GM23338 (cell line): ENCODE results near the gene HSD17B11. TPM values are rescaled to one million over a fixed set of nuclear protein-coding genes. Genes with fewer than 3 reads are reported as not detected.

Experiments
- ATAC-seq: fragments of 200-7000 bp; cut with Tn5 transposase; 3 replicates; pipeline ENCODE4 v1.9.1; 2020
- DNase-seq: peaks from one replicate; pipeline ENCODE4 v3.0.0-alpha.2; 2015; ENCODE audit warnings: low spot score
- H2AFZ ChIP-seq: fragments of 200-600 bp; sonication (generic); 2 replicates; pipeline ENCODE4 v1.8.0; 2016; ENCODE audit warnings: antibody characterized with exemption, mild to moderate bottlenecking, moderate library complexity
- H3F3A ChIP-seq: fragments of 200-600 bp; sonication (generic); replicated peaks from 2 replicates; pipeline ENCODE4 v1.8.0; 2017; ENCODE audit warnings: antibody characterized with exemption, mixed run types, low read depth
- H3K27ac ChIP-seq: fragments of 200-600 bp; sonication (generic); 2 replicates; pipeline ENCODE4 v1.6.1; 2016; ENCODE audit warnings: low read depth
- H3K27me3 ChIP-seq: fragments of 200-600 bp; sonication (generic); 2 replicates; pipeline ENCODE4 v1.8.0; 2016; ENCODE audit warnings: mild to moderate bottlenecking, mixed run types, moderate library complexity; ENCODE audit not compliant: insufficient read depth
- H3K36me3 ChIP-seq: fragments of 200-600 bp; sonication (generic); 2 replicates; pipeline ENCODE4 v1.8.0; 2016; ENCODE audit warnings: mild to moderate bottlenecking; ENCODE audit not compliant: insufficient read depth
- H3K4me1 ChIP-seq: fragments of 200-600 bp; sonication (generic); 2 replicates; pipeline ENCODE4 v1.8.0; 2016; ENCODE audit warnings: mild to moderate bottlenecking, moderate library complexity; ENCODE audit not compliant: insufficient read depth
- H3K4me2 ChIP-seq: fragments of 200-600 bp; sonication (generic); 2 replicates; pipeline ENCODE4 v1.7.1; 2017; ENCODE audit warnings: mixed run types
- H3K4me3 ChIP-seq: fragments of 200-600 bp; sonication (generic); 2 replicates; pipeline ENCODE4 v1.6.1; 2016; ENCODE audit warnings: mixed run types
- H3K79me2 ChIP-seq: fragments of 200-600 bp; sonication (generic); replicated peaks from 2 replicates; pipeline ENCODE4 v1.8.0; 2017; ENCODE audit warnings: mild to moderate bottlenecking; ENCODE audit not compliant: insufficient read depth
- H3K9me2 ChIP-seq: fragments of 200-600 bp; sonication (generic); 2 replicates; pipeline ENCODE4 v1.8.0; 2017; ENCODE audit not compliant: insufficient read depth
- H4K20me1 ChIP-seq: fragments of 200-600 bp; sonication (generic); replicated peaks from 2 replicates; pipeline ENCODE4 v1.8.0; 2017; ENCODE audit warnings: mild to moderate bottlenecking; ENCODE audit not compliant: insufficient read depth
- H3K27ac Mint-ChIP-seq: 2 replicates; pipeline ENCODE4 v1.8.0; 2020; ENCODE audit warnings: inconsistent platforms, mild to moderate bottlenecking, moderate library complexity, mixed read lengths
- H3K27me3 Mint-ChIP-seq: 3 replicates; pipeline ENCODE4 v1.8.0; 2022; ENCODE audit warnings: low read depth, mild to moderate bottlenecking, moderate library complexity, mixed read lengths, inconsistent platforms; ENCODE audit not compliant: insufficient read depth, poor library complexity
- H3K36me3 Mint-ChIP-seq: 3 replicates; pipeline ENCODE4 v1.8.0; 2021; ENCODE audit warnings: low read depth, mild to moderate bottlenecking, inconsistent platforms, moderate library complexity, mixed read lengths
- H3K4me1 Mint-ChIP-seq: 3 replicates; pipeline ENCODE4 v1.8.0; 2020; ENCODE audit warnings: mild to moderate bottlenecking, inconsistent platforms, mixed read lengths
- H3K4me3 Mint-ChIP-seq: 3 replicates; pipeline ENCODE4 v1.8.0; 2021; ENCODE audit warnings: moderate library complexity, mild to moderate bottlenecking, inconsistent platforms, mixed read lengths
- H3K9me3 Mint-ChIP-seq: 3 replicates; pipeline ENCODE4 v1.8.0; 2020; ENCODE audit warnings: moderate library complexity, mild to moderate bottlenecking, inconsistent platforms, mixed read lengths
- CREB1 ChIP-seq: fragments of 250-450 bp; sonication (Bioruptor Pico); IDR thresholded peaks from 2 replicates; pipeline ENCODE4 v1.5.0; 2020; ENCODE audit warnings: low read depth, mild to moderate bottlenecking, moderate library complexity
- EZH2 ChIP-seq: fragments of 200-600 bp; sonication (generic); IDR thresholded peaks from one replicate; pipeline ENCODE4 v1.8.0; 2017; ENCODE audit warnings: antibody characterized with exemption, mild to moderate bottlenecking, low read depth; ENCODE audit not compliant: unreplicated experiment
- EZH2phosphoT487 ChIP-seq: fragments of 200-600 bp; sonication (generic); IDR thresholded peaks from one replicate; pipeline ENCODE4 v1.8.1; 2018; ENCODE audit warnings: antibody characterized with exemption; ENCODE audit not compliant: unreplicated experiment
- JUNB ChIP-seq: IDR thresholded peaks from one replicate; pipeline ENCODE4 v1.6.1; 2016; ENCODE audit warnings: antibody characterized with exemption; ENCODE audit not compliant: unreplicated experiment
- NANOG ChIP-seq: IDR thresholded peaks from 2 replicates; pipeline ENCODE4 v1.6.1; 2016; ENCODE audit warnings: antibody characterized with exemption, borderline replicate concordance
- POLR2AphosphoS5 ChIP-seq: IDR thresholded peaks from 2 replicates; pipeline ENCODE4 v1.6.1; 2016; ENCODE audit warnings: antibody characterized with exemption, low read depth
- STAT1 ChIP-seq: IDR thresholded peaks from one replicate; pipeline ENCODE4 v1.6.1; 2016; ENCODE audit warnings: antibody characterized with exemption; ENCODE audit not compliant: unreplicated experiment
- ZNF114 ChIP-seq: fragments of 250-450 bp; sonication (Bioruptor Pico); IDR thresholded peaks from 2 replicates; pipeline ENCODE4 v1.5.0; 2020; ENCODE audit warnings: mild to moderate bottlenecking, moderate library complexity
- ZNF331 ChIP-seq: fragments of 250-450 bp; sonication (Bioruptor Pico); IDR thresholded peaks from 2 replicates; pipeline ENCODE4 v1.5.0; 2020; ENCODE audit warnings: low read depth, mild to moderate bottlenecking, moderate library complexity
- polyA plus RNA-seq: library from polyadenylated mRNA; unstranded; fragments of >200 nt; fragmentation: Nextera tagmentation; extraction: Ambion mirVana; gene quantifications from 2 replicates; pipeline ENCODE4 v1.2.1, GENCODE V29; 2016
- total RNA-seq: library from RNA; depleted of rRNA; stranded (reverse); fragments of >200 nt; shearing (Covaris generic); gene quantifications from 2 replicates; pipeline ENCODE4 v1.2.3, GENCODE V29; 2014
- TF ChIP-seq, protein P1 (sequence below): IDR thresholded peaks from 2 replicates; pipeline ENCODE4 v1.6.1; 2016; ENCODE audit warnings: antibody characterized with exemption
- TF ChIP-seq, protein P2 (sequence below): IDR thresholded peaks from one replicate; pipeline ENCODE4 v1.6.1; 2018; ENCODE audit warnings: antibody characterized with exemption; ENCODE audit not compliant: unreplicated experiment
- TF ChIP-seq, protein P3 (sequence below), 2 experiments: fragments of 200-600 bp in 1 of 2; sonication (generic) in 1 of 2; conservative IDR thresholded peaks; 2 replicates each; pipeline versions ENCODE4 v1.5.1 to v1.6.1; 2016 to 2017; ENCODE audit warnings: antibody characterized with exemption in 2 of 2, low read depth in 2 of 2, mild to moderate bottlenecking in 2 of 2, moderate library complexity in 1 of 2

The HSD17B11 gene
- total and polyA plus RNA-seq, 2 experiments from 2014 or later = 9.7 to 14.8 TPM

DNA sequence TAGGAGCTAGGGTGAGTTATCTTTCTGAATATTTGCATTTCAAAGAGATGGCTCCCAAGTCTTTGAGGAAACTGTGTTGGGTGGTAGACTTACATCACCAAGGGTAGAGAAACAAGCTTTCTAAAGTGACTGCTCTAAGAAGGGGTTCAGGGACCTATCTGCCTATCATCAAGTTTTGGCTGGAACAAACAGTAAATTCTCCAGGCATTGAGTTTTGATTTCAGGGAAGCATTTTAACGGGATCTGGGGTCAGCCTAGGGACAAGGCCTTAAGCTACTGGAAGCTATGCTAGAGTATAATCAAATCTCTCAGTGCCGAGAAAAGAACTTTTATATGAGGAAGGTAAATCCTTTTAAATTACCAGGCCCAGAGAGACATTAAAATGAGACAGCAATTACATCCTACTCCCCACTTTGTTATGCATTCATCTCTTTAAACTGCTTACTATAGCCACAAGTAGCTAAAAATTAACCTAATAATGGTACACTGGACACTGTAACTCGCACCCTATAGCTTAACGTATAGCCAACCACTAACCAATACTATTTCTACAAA, 29.4 kb upstream of the HSD17B11 start (continued):
- TF ChIP-seq, protein P1, sequence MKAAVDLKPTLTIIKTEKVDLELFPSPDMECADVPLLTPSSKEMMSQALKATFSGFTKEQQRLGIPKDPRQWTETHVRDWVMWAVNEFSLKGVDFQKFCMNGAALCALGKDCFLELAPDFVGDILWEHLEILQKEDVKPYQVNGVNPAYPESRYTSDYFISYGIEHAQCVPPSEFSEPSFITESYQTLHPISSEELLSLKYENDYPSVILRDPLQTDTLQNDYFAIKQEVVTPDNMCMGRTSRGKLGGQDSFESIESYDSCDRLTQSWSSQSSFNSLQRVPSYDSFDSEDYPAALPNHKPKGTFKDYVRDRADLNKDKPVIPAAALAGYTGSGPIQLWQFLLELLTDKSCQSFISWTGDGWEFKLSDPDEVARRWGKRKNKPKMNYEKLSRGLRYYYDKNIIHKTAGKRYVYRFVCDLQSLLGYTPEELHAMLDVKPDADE = no peak
- TF ChIP-seq STAT1 (no peak), POLR2AphosphoS5 (no peak)
- TF ChIP-seq, protein P2, sequence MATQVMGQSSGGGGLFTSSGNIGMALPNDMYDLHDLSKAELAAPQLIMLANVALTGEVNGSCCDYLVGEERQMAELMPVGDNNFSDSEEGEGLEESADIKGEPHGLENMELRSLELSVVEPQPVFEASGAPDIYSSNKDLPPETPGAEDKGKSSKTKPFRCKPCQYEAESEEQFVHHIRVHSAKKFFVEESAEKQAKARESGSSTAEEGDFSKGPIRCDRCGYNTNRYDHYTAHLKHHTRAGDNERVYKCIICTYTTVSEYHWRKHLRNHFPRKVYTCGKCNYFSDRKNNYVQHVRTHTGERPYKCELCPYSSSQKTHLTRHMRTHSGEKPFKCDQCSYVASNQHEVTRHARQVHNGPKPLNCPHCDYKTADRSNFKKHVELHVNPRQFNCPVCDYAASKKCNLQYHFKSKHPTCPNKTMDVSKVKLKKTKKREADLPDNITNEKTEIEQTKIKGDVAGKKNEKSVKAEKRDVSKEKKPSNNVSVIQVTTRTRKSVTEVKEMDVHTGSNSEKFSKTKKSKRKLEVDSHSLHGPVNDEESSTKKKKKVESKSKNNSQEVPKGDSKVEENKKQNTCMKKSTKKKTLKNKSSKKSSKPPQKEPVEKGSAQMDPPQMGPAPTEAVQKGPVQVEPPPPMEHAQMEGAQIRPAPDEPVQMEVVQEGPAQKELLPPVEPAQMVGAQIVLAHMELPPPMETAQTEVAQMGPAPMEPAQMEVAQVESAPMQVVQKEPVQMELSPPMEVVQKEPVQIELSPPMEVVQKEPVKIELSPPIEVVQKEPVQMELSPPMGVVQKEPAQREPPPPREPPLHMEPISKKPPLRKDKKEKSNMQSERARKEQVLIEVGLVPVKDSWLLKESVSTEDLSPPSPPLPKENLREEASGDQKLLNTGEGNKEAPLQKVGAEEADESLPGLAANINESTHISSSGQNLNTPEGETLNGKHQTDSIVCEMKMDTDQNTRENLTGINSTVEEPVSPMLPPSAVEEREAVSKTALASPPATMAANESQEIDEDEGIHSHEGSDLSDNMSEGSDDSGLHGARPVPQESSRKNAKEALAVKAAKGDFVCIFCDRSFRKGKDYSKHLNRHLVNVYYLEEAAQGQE = no peak

DNA sequence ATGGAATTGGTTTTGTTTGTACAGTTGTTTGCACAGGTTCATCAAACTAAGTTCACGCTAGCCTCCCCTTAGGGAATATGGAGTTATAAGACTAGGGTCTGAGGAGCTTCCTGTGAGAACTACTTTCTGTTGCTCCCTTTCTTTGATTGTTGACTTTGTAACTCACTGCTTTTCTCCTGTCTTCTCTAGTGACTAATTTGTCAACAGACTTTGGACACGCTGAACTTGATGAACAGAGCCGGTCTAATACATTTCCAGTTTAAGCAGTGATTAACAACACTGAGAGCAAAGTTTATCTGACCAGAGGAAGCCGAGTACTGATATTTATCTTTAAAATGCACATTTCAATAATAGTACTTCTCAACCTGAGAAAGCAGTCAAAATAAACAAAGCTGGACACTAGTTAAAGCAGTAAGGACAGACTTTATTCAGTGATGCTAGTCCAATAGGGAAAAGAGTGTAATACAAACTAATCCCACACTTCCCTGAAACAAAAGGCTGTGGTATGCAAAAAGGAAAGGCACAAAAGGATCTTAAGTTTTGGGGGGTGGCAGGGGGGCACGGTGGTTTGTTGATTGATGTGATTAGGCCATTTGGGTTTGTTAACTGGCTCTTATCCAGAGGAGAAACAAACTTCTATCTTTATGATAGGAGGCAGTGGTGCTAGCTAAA, 28.7 kb upstream of the HSD17B11 start:
- Histone ChIP-seq H3K27me3 (no peaks in the 10 kb centered on the region), H3K4me2 (no peak overlapping the region), H3K27ac (no peak overlapping the region), H3K4me3 (no peak overlapping the region), H3F3A (0 out of 2 replicates have a peak, but pooled peaks cover 3% of the 10 kb centered on the region), H3K79me2 (peaks cover 20% of the 10 kb centered on the region), H4K20me1 (no peaks in the 10 kb centered on the region), H3K4me1 (peaks cover 24% of the 10 kb centered on the region), H3K36me3 (no peaks in the 10 kb centered on the region), H3K9me2 (0 out of 2 replicates have a peak, but pooled peaks cover 6% of the 10 kb centered on the region), H2AFZ (peak overlapping the region; percentile 0; the same call in 1 of the 2 replicates)
- Mint-ChIP-seq H3K27ac (no peak overlapping the region), H3K27me3 (peaks cover 4% of the 10 kb centered on the region), H3K36me3 (peaks cover 5% of the 10 kb centered on the region; the same call in 2 of the 3 replicates), H3K4me3 (no peak overlapping the region), H3K9me3 (peaks cover 16% of the 10 kb centered on the region), H3K4me1 (peaks cover 31% of the 10 kb centered on the region)
- ATAC-seq (no peak), DNase-seq (no peak)
- no peak for TF ChIP-seq NANOG
- no peak for TF ChIP-seq ZNF114
- TF ChIP-seq, protein P2 = no peak
- TF ChIP-seq CREB1 = no peak
- no peak for TF ChIP-seq EZH2
- no peak for TF ChIP-seq JUNB
- TF ChIP-seq POLR2AphosphoS5 = no peak
- TF ChIP-seq, protein P3, sequence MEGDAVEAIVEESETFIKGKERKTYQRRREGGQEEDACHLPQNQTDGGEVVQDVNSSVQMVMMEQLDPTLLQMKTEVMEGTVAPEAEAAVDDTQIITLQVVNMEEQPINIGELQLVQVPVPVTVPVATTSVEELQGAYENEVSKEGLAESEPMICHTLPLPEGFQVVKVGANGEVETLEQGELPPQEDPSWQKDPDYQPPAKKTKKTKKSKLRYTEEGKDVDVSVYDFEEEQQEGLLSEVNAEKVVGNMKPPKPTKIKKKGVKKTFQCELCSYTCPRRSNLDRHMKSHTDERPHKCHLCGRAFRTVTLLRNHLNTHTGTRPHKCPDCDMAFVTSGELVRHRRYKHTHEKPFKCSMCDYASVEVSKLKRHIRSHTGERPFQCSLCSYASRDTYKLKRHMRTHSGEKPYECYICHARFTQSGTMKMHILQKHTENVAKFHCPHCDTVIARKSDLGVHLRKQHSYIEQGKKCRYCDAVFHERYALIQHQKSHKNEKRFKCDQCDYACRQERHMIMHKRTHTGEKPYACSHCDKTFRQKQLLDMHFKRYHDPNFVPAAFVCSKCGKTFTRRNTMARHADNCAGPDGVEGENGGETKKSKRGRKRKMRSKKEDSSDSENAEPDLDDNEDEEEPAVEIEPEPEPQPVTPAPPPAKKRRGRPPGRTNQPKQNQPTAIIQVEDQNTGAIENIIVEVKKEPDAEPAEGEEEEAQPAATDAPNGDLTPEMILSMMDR (conservative IDR thresholded peaks at IDR 0.05; ENCODE audit: low read depth in 2 of 2) = no peak
- TF ChIP-seq STAT1 = no peak
- TF ChIP-seq EZH2phosphoT487 = no peak
- TF ChIP-seq ZNF331 (CRISPR knock-in tag) = no peak
- TF ChIP-seq, protein P1 = no peak
